ENCODE results near the gene PALLD.

PALLD gene

GRCh38 chr4:168612450-168613135, 115.7 kb downstream of the PALLD start:
- no peak for TF ChIP-seq CTCF (IDR thresholded peaks at IDR 0.05; ENCODE audit: low read depth, low read length)
- no peak for TF ChIP-seq MAX (IDR thresholded peaks at IDR 0.05; ENCODE audit: low read depth, low read length)
- no peak for TF ChIP-seq POLR2A (IDR thresholded peaks at IDR 0.05; ENCODE audit: extremely low read depth, insufficient read length)
- DNase-seq (ENCODE audit: low read depth) = peak; percentile 6
- H3K4me3 ChIP-seq (ENCODE audit: low read depth, low read length) = no peak overlapping the region

GRCh38 chr4:168613869-168614268, 117.0 kb downstream of the PALLD start:
- DNase-seq (ENCODE audit: low read depth) = no peak
- TF ChIP-seq POLR2A (IDR thresholded peaks at IDR 0.05; ENCODE audit: extremely low read depth, insufficient read length) (no peak), MAX (IDR thresholded peaks at IDR 0.05; ENCODE audit: low read depth, low read length) (no peak), MYC (IDR thresholded peaks at IDR 0.05; ENCODE audit: low read depth, low read length) (no peak), CTCF (IDR thresholded peaks at IDR 0.05; ENCODE audit: low read depth, low read length) (no peak)

GRCh38 chr4:168614281-168615057, 117.6 kb downstream of the PALLD start:
- H3K4me3 ChIP-seq (ENCODE audit: low read depth, low read length) = no peak overlapping the region
- no peak for DNase-seq (ENCODE audit: low read depth)
- TF ChIP-seq POLR2A (IDR thresholded peaks at IDR 0.05; ENCODE audit: extremely low read depth, insufficient read length) (no peak), MAX (IDR thresholded peaks at IDR 0.05; ENCODE audit: low read depth, low read length) (no peak), CTCF (IDR thresholded peaks at IDR 0.05; ENCODE audit: low read depth, low read length) (no peak), MYC (IDR thresholded peaks at IDR 0.05; ENCODE audit: low read depth, low read length) (no peak)

More at GRCh38 chr4:168613869-168614268, 117.0 kb downstream of the PALLD start:
- no peak overlapping the region for H3K4me3 ChIP-seq (ENCODE audit: low read depth, low read length)

GRCh38 chr4:168615294-168616065, 118.6 kb downstream of the PALLD start:
- TF ChIP-seq MAX (IDR thresholded peaks at IDR 0.05; ENCODE audit: low read depth, low read length) (no peak), MYC (IDR thresholded peaks at IDR 0.05; ENCODE audit: low read depth, low read length) (no peak), POLR2A (IDR thresholded peaks at IDR 0.05; ENCODE audit: extremely low read depth, insufficient read length) (no peak), CTCF (IDR thresholded peaks at IDR 0.05; ENCODE audit: low read depth, low read length) (no peak)
- no peak for DNase-seq (ENCODE audit: low read depth)

GRCh38 chr4:168618577-168619265, 121.9 kb downstream of the PALLD start:
- TF ChIP-seq POLR2A (IDR thresholded peaks at IDR 0.05; ENCODE audit: extremely low read depth, insufficient read length) (no peak), CTCF (IDR thresholded peaks at IDR 0.05; ENCODE audit: low read depth, low read length) (no peak), MAX (IDR thresholded peaks at IDR 0.05; ENCODE audit: low read depth, low read length) (no peak), MYC (IDR thresholded peaks at IDR 0.05; ENCODE audit: low read depth, low read length) (no peak)
- no peak overlapping the region for H3K4me3 ChIP-seq (ENCODE audit: low read depth, low read length)
- no peak for DNase-seq (ENCODE audit: low read depth)

More at GRCh38 chr4:168615294-168616065, 118.6 kb downstream of the PALLD start:
- H3K4me3 ChIP-seq (ENCODE audit: low read depth, low read length) = no peak overlapping the region
